Activated CD8-positive, alpha-beta memory T cell treated with anti-CD3 and anti-CD28 coated beads, Interleukin-2, amount 50 U/mL, for 24 hours (primary cell): Measurements from ENCODE around the gene OR2A42.
"Not testable (repeated sequence)": the region's sequence is repeated elsewhere in the genome, so short reads cannot be mapped to it uniquely, and the experiment has no call there.

Experiments
- DNase-seq: peaks from one replicate; pipeline ENCODE4 v3.0.0-alpha.2; 2020; ENCODE audit errors: extremely low read depth

OR2A42 gene, protein sequence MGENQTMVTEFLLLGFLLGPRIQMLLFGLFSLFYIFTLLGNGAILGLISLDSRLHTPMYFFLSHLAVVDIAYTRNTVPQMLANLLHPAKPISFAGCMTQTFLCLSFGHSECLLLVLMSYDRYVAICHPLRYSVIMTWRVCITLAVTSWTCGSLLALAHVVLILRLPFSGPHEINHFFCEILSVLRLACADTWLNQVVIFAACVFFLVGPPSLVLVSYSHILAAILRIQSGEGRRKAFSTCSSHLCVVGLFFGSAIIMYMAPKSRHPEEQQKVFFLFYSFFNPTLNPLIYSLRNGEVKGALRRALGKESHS

DNA sequence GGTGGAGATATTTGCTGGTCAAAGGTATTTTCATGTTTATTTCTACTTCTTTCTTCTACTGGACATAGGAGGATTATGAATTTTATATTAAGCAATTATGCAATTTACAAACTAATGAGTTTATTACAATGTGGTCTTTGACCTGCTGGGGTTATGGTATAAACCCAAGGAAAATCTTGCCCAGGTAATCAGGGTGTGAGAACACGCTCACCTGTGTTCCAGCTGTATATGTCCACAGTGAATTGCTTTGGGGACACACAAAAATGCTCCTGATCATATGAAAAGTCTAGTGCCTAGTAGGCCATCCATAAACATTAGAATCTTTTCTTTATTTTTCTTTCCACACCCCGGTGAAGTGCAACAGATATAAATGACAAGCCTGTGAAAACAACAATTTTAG is at the start of gene OR2A42:
Gene OR2A42, minus strand, starts transcription at position 241 of the 400 bp plus-strand sequence. CDS start 6,762 bp downstream, outside the sequence.
- not testable (repeated sequence) for DNase-seq

DNA sequence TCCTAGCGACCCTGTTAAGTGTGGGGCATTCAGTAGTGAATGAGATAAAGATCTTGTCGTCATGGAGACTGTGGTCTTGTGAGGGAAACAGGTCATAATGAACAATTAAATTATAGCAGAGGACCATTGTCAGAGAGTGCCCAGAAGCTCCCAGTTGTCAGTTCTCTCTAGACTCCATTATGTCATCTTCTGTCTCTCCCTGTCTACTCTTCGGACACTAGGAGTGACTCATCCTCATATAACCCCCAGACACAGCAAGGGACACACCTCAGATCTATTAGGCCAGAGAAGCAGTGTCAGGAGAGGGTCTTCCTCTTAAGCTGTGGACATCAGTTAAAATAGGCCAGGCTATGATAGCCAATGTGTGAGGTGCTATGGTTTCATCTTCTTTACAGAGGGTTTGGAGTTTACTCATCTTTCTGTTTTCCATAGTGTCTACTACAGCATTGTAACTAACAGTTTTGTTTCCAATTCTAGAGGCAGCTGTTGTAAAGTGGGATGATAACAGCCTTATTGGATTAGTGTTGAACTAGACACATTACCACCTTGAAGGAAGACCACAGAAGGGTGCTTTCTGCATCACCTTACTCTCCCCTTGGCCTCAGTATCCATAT is 47.9 kb upstream of the OR2A42 start:
- DNase-seq: not testable (repeated sequence)

- not testable (repeated sequence) for DNase-seq
Observed at GRCh38 chr7:144283716-144284115, 44.3 kb upstream of the OR2A42 start.

DNA sequence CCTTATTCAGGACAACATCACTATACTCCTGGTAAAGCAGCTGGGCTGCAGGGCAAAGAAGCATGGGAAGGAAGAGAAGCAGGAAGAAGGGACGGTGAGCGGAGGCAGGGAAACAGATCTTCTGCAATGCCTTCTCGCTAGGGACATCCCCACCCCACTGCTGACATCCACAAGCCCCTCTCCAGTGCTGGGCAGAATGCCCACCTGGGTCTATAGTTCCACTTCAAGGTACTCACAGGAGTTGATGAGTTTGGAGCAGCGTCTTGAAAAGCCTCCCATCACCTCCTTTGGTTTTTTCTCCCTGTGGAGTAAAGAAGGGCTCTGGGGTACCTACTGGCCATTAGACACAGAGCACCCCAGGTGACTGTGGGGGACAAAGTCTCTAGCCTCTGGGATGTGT is 43.1 kb upstream of the OR2A42 start:
- not testable (repeated sequence) for DNase-seq

DNA sequence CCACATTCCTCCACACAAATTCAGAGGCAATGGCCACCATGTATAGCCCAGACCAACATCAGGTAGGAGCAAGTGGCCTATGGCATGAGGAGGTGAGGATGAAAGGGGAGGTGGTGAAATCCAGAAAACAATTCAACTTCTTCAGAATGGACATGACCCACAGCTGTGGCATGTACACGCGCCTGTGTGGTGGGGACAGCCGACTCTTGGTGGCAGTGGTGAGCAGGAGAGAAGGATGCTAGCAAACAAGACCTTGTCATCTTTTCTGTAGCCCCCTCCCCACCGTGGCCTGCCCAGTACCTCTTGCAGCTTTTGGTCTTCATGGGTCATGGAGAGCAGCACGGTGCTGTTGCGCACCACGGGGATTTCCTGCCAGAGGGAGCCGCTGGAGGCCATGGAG is 42.6 kb upstream of the OR2A42 start:
- not testable (repeated sequence) for DNase-seq

DNA sequence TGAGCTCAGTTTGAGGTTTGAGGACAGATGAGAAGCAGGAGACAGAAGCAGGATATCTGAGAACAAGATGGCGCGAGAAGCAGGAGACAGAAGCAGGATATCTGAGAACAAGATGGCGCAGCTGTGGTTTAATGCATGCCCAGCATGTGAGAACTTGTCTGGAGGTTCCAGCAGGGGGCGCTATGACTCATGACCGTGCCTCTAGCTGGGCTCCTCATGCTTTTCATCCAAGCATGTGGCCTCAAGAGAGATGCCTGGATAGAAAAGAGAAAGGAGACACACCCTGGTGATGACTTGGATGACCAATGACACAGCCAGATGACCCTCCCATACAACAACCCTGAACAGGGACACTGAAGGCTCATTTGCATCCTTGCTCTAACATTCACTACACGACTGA is 40.6 kb upstream of the OR2A42 start:
- not testable (repeated sequence) for DNase-seq

- not testable (repeated sequence) for DNase-seq
Observed at GRCh38 chr7:144275281-144275680, 35.9 kb upstream of the OR2A42 start.

DNA sequence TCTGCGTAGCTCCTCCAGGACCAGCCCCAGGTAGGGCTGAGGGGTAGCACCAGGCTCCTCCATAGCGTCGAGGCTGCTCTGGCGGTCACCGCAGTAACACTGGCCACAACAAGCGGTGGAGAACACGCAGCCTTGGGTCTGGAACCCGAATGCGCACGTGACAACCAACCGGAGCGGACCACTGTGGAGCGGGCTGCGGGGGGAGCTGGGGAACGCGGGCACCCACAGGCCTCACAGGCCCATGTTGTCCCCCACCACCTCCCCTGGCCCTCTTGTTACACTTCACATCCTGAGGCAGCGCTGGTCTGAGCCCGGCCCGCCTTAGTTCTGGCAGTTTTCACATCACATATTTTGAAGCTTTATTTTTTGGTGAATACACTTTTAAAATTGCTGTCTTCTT is 29.8 kb upstream of the OR2A42 start, which contains the start of gene CTAGE8:
Gene CTAGE8, minus strand, starts transcription at position 101 of the 400 bp plus-strand sequence. Its CDS starts 38 bp downstream, at position 63.
- DNase-seq: not testable (repeated sequence)

DNA sequence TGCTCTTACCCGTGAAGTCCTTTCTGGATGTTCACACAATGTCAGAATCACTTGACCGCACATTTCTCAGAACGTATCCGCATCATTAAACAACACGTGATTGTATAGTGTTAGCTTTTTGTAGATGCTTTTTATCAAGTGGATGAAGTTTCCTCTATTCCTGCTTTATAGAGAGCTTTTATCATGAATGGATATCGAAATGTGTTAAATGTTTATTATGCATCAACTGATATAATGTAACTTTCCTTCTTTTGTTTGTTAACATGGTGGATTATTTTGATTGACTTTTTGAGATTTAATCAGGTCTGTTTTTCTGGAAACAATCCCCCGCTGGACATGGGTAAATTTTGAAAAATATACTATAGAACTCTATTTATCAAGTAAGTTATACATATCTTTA is 25.3 kb upstream of the OR2A42 start, which contains the start of gene OR2A7:
Gene OR2A7, minus strand, starts transcription at position 101 of the 400 bp plus-strand sequence. CDS start 5,164 bp downstream, outside the sequence.
- DNase-seq: not testable (repeated sequence)

- DNase-seq: not testable (repeated sequence)
Observed at GRCh38 chr7:144262128-144262527, 22.7 kb upstream of the OR2A42 start.

DNA sequence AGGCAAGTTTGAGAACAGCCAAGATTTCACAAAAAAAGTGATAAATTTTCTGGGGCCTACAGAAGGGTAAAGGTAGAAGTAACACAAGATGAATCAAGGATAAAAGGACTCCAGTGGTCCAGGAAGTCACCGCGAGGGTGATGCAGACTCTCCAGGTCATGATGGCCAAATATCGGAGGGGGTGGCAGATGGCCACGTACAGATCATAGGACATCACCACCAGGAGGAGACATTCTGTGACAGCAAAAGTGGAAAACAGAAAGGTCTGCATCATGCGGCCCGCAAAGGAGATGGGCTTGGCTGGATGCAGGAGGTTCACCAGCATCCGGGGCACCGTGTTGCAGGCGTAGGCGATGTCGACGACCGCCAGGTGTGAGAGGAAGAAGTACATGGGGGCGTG is 19.7 kb upstream of the OR2A42 start:
- not testable (repeated sequence) for DNase-seq

DNA sequence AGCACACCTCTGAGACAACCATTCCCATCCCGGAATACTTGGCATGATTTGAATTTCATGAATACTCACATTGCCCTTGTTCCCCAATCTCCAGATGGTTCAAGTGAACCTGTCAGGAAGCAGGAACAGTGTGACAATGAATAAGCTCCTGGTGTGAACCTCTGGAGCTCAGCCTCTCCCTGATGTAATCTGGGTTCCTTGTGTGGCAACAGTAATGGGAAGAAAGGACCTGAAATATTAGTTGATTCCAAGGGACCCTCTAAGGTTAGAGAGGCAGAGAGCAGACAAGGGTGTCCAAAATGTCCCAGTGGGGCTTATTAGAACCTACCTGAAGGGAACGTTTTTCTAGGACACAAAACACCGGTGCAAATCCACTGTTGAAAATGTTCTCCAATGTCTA is 16.7 kb upstream of the OR2A42 start:
- DNase-seq: no peak

- no peak for DNase-seq
Observed at GRCh38 chr7:144255471-144255897, 16.1 kb upstream of the OR2A42 start.

DNA sequence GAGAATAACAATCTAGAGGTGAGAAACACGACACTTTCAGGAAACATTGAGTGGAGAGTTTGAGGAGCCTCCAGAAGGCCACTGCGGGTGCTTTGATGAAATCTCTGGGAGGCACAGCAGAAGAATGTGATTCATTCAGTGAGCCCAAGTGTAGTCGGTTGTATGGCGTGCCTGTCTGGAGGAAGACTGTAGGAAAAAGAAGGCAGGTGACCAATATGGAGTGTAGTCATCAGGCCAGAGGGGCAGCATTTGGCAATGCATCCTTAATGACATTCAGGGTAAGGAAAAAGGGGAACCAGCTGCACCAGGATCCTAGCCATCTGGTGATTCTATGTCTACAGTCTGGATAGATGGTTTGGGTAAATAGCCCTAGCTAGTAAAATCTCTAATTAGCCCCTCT is 12.9 kb upstream of the OR2A42 start:
- DNase-seq: not testable (repeated sequence)

DNA sequence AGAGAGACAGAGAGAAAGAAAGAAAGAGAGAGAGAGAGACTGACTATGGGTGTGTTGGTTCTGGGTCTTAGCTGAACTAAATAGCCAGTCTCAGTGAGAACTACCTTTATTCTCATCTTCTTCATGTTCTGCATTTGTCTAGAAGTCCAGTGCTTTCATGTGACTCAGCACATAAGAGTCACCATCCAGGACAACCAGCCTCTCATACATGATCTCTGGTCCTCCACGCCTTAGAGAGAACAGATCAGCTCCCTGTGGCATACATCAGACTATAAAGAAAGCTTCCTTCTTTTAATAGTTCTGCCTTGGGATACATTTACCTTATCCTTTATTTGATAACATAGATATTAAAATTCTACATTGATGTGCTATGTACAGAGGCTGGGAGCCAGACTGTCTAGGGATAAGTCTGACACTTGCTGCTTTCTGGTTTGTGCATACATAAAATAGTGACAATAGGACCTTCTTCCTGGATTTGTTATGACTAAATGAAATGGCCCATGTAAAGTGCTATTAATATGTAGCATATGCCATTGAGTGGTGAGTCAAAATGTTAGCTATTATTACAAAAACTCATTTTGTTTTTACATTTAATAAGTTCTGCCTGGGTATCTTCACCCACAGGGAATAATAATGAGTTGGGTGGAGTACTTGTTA is 8.4 kb upstream of the OR2A42 start:
- DNase-seq: not testable (repeated sequence)

DNA sequence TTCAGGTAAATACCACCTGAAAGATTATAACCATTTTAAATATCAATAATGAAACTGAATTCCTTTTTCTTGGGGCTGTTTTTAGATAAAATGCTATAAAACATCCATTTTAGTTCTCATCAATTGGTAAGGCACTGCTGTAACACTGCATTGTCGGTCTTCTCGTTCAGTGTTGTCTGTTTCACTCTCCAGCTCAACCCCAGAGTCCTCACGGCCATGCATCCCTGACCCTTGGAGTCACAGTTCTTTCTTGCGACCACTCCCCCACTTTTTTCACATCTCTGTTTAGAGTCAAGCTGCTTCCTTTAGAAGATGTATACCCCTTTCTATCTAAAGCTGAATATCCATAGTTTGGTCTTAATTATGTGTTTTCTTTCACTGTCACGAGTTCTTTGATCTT is 7.6 kb upstream of the OR2A42 start:
- not testable (repeated sequence) for DNase-seq

- not testable (repeated sequence) for DNase-seq
Observed at GRCh38 chr7:144245372-144245771, 6.0 kb upstream of the OR2A42 start.

DNA sequence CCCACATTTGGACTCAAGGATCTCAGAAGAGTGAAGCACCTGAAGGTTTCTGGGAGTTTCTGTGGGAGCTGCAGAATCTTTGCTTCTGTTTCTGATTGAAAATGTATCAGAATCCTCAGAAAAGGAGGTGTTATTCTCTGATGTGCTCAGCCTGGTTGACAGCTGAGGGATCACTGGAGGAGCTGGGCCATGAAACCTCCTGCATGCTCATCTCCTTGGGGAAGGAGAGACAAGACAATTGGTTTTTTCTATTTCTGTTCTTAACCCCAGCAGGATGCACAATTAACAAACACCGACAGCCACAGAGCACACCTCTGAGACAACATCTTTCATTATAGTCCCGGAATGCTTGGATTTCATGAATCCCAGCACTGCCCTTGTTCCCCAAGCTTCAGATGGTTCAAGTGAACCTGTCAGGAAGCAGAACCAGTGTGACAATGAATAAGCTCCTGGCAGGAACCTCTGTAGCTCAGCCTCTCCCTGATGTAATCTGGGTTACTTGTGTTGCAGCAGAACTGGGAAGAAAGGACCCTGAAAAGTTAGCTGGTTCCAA is 799 bp downstream of the OR2A42 start:
- DNase-seq: not testable (repeated sequence)

GRCh38 chr7:144233039-144233438 is 6.4 kb downstream of the OR2A42 start:
- not testable (repeated sequence) for DNase-seq

DNA sequence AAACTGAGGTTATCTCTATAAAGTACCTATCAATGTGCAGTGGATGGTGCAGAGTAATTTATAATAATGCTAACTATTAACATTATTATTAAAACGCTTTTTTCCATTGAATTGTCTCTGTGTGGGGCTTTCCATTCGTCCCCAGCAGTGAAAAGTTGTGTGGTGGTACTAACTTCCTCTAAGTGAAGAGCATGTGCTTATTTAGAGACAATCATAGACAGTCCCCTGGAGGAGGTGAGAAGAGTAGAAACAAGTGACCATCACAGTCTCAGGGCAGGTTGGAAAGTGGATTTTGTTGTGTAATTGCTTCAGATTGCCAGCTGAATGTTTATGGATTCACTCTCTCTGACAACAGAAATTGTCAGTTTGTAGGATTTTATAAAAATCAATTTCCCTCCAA is 8.4 kb downstream of the OR2A42 start:
- DNase-seq: not testable (repeated sequence)

- DNase-seq: not testable (repeated sequence)
Observed at GRCh38 chr7:144228810-144229209, 10.6 kb downstream of the OR2A42 start.

GRCh38 chr7:144226866-144227265 is 12.5 kb downstream of the OR2A42 start:
- not testable (repeated sequence) for DNase-seq
